HTERT RPE-1 (cell line): ENCODE data around the gene BHLHE40.
"Not testable (repeated sequence)": the region's sequence is repeated elsewhere in the genome, so short reads cannot be mapped to it uniquely, and the experiment has no call there.

Experiments
- in situ Hi-C: fragments of 300-500 bp; cut with MboI; formaldehyde crosslinking; loops from 4 replicates; pipeline ENCODE4 v1.14.3; 2020; ENCODE audit warnings: low sequenced_read_pairs

The BHLHE40 gene

GRCh38 chr3:4959180-4959579, 20.1 kb upstream of the BHLHE40 start:
- in situ Hi-C loops = no loop called here

DNA sequence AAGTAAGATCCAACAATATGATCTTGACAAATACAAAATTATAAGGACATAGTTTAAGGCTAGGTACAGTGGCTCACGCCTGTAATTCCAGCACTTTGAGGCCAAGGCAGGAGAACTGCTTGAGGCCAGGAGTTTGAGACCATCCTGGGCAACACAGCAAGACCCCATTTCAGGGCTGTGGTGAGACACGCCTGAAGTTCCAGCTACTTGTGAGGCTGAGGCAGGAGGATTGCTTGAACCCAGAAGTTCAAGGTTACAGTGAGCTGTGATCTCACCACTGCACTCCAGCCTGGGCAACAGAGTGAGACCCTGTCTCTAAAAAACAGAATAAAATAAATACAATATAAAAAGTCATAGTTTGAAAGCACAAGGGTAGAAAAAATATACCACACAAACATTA, 17.4 kb upstream of the BHLHE40 start:
- in situ Hi-C loops = not testable (repeated sequence)

DNA sequence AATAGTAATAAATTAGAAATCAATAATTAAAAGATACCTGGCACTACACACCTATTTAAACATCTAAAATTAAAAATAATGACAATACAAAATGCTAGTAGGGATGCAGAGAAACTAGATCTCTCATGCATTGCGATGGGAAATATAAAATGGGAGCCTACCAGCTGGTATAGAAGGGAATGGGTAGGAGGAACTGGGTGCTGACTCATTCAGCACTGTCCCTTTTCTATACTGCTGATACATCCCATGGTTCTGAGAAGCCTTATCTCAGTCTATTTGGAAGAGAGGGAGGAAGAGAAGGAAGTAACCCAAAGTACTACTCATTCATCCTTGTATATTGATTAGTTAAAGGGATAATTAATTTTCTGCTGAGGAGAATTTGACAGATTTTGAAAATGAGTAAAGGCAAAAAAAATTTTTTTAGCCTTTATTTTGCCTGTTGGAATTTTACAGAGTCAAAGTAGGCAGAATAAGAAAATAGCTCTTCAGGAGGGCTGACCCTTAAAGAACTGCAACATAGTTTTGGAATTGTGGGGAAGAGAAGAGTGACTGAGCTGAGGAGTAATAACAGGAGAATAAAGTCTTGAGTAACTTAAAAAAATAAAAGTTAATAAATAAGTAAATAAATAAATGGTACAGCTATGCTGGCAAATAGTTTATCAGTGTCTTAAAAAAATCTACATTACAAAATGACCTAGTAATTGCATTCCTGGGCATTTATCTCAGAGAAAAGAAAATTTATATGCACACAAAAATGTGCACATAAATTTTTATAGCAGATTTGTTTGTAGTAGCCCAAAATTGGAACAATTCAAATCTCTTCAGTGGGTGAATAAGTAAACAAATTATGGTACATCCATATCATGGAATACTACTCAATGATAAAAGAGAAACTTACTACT, 15.3 kb upstream of the BHLHE40 start:
- in situ Hi-C loops = no loop called here

DNA sequence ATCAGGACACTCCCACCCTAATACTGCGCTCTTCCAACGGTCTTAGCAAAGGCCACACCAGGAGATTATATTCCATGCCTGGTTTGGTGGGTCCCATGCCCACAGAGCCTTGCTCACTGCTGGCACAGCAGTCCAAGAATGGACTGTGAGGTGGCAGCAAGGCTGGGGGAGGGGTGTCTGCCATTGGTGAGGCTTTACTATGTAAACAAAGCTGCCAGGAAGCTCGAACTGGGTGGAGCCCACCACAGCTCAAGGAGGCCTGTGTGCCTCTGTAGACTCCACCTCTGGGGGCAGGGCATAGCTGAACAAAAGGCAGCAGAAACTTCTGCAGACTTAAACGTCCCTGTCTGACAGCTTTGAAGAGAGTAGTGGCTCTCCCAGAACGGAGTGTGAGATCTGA, 13.2 kb upstream of the BHLHE40 start:
- in situ Hi-C loops = not testable (repeated sequence)

- in situ Hi-C loops = not testable (repeated sequence)
Measured at GRCh38 chr3:4967683-4968082, 11.6 kb upstream of the BHLHE40 start.

DNA sequence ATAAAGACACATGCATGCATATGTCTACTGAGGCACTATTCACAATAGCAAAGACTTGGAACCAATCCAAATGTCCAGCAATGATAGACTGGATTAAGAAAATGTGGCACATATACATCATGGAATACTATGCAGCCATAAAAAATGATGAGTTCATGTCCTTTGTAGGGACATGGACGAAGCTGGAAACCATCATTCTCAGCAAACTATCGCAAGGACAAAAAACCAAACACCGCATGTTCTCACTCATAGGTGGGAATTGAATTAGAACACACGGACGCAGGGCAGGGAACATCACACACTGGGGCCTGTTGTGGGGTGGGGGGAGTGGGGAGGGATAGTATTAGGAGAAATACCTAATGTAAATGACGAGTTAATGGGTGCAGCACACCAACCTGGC, 7.8 kb upstream of the BHLHE40 start:
- in situ Hi-C loops = not testable (repeated sequence)

DNA sequence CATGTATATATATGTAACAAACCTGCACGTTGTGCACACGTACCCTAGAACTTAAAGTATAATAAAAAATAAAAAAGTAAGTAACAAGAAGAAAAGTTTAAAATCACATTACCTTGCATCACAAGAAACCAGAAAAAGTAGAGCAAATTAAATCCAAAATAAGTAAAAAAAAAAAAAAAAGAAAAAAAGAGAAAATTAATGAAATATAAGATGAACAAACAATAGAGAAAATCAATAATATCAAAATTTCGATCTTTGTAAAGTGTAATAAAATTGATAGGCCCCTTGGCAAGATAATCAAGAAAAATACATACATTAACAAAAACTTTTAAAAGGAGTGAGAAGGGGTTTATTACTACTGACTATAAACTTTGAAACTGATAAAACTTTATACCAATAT, 7.4 kb upstream of the BHLHE40 start:
- in situ Hi-C loops = no loop called here

DNA sequence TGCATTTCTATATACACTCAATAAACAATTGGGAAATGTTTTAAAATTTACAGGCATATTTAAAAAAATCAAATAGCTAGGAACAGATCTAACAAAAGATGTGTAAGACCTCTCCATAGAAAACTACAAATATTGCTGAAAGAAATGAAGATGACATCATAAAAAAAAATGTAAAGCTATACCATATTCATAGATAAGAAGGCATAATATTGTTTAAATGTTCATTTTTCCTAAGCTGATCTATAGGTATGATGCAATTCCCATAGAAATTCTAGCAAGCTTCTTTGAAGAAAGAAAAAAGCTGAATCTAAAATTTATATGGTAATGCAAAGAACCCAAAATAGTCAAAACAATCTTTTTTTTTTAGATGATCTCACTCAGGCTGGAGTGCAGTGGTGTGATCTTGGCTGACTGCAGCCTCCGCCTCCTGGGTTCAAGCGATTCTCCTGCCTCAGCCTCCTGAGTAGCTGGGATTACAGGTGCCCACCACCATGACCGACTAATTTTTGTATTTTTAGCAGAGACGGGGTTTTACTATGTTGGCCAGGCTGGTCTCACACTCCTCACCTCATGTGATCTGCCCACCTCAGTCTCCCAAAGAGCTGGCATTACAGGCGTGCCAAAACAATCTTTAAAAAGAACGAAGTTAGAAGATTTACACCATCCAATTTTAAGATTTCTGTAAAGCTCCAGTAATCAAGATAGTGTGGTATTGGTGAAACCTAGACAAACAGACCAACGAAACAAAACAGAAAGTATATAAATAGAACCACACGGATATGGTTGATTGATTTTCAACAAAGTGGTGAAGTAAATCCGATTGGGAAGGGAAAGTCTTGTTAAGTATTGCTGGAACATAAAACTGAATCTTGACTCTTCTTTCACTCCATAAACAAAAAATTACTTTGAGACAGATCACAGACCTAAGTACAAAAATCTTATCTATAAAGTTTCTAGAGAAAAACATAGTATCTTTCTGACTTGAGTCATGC, 6.3 kb upstream of the BHLHE40 start:
- in situ Hi-C loops = no loop called here

DNA sequence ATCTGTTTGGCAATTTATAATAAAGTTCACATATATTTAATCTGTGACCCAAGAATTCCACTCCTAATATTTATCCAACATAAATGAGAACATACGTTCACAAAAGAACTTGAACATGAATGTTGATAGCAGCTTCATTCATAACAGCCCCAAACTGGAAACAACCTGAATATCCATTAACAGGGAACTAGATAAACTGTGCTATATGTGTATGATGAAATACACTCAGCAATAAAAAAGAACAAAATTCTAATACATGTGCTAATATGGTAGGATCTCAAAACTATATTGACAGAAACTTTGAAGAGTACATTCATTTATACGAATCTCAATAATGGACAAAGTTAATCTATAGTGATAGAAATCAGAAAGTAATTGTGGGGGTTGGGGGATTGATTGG, 5.1 kb upstream of the BHLHE40 start:
- in situ Hi-C loops = no loop called here

GRCh38 chr3:4976109-4976508, 3.1 kb upstream of the BHLHE40 start:
- in situ Hi-C loops = no loop called here

DNA sequence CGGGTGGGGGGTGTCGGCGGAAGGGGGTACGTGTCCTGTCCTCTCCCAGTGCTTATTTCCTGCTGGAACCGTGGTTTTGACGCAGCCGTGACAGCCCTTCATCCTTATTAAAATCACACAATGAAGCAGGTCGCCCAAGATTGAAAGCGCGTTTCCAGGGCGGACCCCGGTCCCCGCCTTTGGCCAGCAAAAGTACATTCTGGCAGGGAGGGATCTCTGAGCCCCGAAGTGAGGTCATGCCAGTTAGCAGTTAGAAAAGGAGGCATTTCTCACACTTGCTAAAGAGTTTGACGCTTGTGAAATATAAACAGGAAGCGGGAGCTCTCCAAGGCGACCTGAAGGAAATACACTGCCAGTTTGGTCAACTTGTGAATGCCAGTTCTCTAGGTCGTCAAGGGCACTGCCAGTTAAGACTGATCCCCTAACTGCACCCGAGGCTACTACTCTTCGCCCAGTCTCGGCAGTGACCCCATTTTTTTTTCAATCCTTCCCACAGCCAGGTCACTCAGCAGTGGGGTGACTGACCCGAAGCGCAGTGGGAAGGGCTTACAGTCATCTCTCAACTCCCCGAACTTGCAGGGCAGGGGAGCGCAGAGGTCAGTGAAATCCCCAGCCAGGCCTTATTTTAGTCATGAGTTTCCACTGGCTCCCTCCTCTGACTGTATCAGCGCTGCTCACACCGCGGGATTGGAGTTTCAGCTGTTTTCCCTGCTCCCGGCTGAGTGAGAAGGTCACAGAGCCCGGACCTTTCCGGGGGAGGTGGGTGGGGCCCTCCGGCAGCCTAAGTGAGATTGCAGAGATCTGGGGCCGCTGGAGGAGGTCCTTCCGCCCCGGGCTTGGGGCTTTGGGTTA, 2.0 kb upstream of the BHLHE40 start:
- in situ Hi-C loops = no loop called here

DNA sequence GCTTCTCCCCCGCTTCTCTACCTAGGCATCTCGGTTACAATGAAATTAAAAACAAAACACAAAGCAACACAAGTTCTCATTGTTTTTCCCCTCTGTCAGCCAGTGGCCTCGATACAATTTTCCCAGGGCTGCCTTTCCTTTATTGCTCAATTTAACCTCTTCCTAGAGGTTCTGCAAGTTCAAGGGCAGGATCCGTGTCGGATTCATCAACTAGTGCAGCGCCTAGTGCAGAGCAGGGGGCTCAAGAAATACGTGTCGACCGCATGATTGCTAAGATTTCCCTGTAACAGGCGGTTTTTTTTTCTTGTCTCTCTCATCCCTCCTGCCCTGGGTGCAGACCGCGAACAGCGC, 1.4 kb upstream of the BHLHE40 start:
- in situ Hi-C loops = no loop called here

DNA sequence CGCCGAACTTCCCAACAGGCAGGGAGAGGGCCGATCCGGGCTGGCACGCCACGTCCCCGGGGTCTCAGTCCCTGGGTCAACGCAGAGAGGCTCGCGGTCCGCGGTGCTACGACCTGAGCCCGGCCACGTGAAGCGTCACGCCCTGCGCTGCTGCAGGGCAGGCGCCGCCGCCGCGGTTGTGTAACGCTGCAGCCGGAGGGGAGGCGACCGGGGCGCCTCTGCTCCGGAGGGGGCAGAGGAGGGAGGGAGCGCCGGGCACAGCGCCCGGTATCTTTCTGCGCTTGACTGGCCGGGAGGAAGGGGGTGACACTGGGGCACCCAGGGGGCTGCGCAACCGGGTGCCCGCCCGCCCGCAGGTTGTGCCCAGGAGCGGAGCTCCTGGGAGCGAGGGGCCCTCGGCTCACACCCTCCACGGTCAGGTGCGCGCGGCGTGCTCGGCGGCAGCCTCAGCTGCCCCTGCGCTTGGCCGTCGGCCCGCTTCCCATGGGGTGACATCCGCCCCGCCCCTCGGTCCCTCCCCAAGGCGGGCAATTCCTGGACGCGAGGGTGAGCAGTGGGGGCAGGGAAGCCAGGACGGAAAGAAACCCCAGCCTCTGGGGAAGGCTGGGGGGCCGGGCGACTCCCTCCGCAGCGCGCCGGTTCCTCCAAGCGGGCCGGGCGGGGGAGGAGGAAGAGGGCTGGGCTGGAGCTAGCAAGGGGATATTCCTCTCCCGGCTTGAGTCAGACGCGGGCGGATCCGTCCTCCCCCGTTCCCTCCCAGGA, 852 bp upstream of the BHLHE40 start:
- in situ Hi-C loops = no loop called here

DNA sequence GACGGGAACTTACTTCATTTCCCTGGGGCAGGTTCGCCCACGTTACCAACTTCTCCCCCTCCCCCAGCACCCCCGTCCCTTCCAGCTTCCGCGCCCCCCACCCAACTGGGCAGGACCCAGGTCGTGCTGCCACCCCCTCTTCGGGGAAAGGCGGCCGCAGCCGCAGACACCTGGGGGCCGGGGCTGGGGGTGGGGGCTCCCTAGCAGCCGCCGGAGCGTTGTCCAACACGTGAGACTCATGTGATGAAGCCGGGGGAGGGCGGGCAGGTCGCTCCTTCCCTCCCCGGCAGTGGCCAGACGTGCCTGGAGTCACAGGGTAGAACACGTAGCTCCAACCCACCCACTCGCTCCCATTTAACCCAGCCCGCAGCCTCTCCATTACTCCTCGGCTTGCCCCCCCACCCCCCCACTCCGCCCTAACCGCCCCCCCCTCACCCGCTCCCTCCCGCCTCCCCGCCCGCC, 240 bp upstream of the BHLHE40 start:
- in situ Hi-C loops = no loop called here

- in situ Hi-C loops = no loop called here
Measured at GRCh38 chr3:4980229-4981203, 1.3 kb downstream of the BHLHE40 start.

- in situ Hi-C loops = no loop called here
Measured at GRCh38 chr3:4981294-4981664, 2.0 kb downstream of the BHLHE40 start.

- in situ Hi-C loops = no loop called here
Measured at GRCh38 chr3:4981665-4982494, 2.6 kb downstream of the BHLHE40 start.
